Neural progenitor cell (in vitro differentiated cells): ENCODE results near the gene OR51M1.

Experiments used
- CTCF ChIP-seq: fragments of 200-600 bp; sonication (generic); IDR thresholded peaks from 2 replicates; pipeline ENCODE4 v1.5.1; 2017; ENCODE audit warnings: antibody characterized with exemption, mild to moderate bottlenecking
- EZH2 ChIP-seq: fragments of 200-600 bp; sonication (generic); IDR thresholded peaks from 2 replicates; pipeline ENCODE4 v1.6.1; 2017; ENCODE audit warnings: antibody characterized with exemption, mild to moderate bottlenecking, moderate library complexity

DNA sequence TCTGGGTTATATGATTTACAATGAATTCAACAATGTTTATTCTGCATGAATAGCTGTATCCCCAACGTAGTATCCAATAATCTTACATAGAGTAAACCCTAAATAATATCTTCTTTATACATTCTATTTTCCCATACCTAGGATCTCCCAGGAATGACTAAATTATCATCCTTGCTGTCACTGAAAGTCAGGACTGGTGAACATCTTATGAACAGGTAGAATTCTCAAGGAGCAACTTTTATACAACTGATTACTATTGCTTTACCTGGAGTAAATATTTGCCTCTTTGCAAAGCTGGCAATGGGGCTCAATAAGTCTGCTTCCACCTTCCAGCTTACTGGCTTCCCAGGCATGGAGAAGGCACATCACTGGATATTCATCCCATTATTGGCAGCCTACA is 32.4 kb upstream of the OR51M1 start, which contains the start of gene OR51B6:
- TF ChIP-seq EZH2 (no peak), CTCF (no peak)
